OCI-LY7 (cell line): ENCODE measurements around the gene PPL.

Experiments
- CTCF ChIP-seq: fragments of 200-600 bp; sonication (generic); conservative IDR thresholded peaks from 2 replicates; pipeline ENCODE4 v1.5.1; 2014; ENCODE audit warnings: mild to moderate bottlenecking, antibody characterized with exemption, low read length, moderate library complexity, mixed read lengths
- EZH2phosphoT487 ChIP-seq: fragments of 200-600 bp; sonication (generic); IDR thresholded peaks from 2 replicates; pipeline ENCODE4 v1.6.1; 2018; ENCODE audit warnings: low read depth, borderline replicate concordance, mild to moderate bottlenecking, mixed run types, antibody characterized with exemption, low read length, moderate library complexity, mixed read lengths

GRCh38 chr16:4976079-4976478 is 39.1 kb upstream of the PPL start:
- TF ChIP-seq CTCF, result no peak
- no peak for TF ChIP-seq EZH2phosphoT487
